ENCODE data around the gene THSD7A. TPM values are rescaled to one million over a fixed set of nuclear protein-coding genes. Genes with fewer than 3 reads are reported as not detected.

Gene THSD7A
- total and polyA plus RNA-seq, 2 of the 8 experiments (the other 6 are each of a cell fraction or from before 2014, with no cell fraction given): 0.44 to 1.2 TPM

- TF ChIP-seq CHD7 (IDR thresholded peaks at IDR 0.05; ENCODE audit: insufficient replicate concordance, low read length) (no peak), BACH1 (IDR thresholded peaks at IDR 0.05; ENCODE audit: low read length) (no peak), SP2 (IDR thresholded peaks at IDR 0.05; ENCODE audit: low read length) (no peak)
Observed at GRCh38 chr7:11746591-11746990, 85.4 kb downstream of the THSD7A start (continued).

Data from H1 (cell line).